Muscle layer of colon (tissue), 2 donors: Measurements from ENCODE around the gene GRK7.

Experiments
- H3K27ac ChIP-seq: one replicate; pipeline ENCODE4 v1.7.0; 2013; ENCODE audit warnings: low read depth, mild to moderate bottlenecking, low read length, moderate library complexity
- H3K27me3 ChIP-seq, 2 donors: one replicate each; pipeline ENCODE4 v1.7.0; 2013; ENCODE audit warnings: low read length in 2 of 2, mild to moderate bottlenecking in 2 of 2; ENCODE audit not compliant: insufficient read depth in 2 of 2, control insufficient read depth in 1 of 2
- H3K36me3 ChIP-seq: one replicate; pipeline ENCODE4 v1.7.0; 2013; ENCODE audit warnings: mild to moderate bottlenecking, low read length; ENCODE audit not compliant: insufficient read depth
- H3K4me1 ChIP-seq: one replicate; pipeline ENCODE4 v1.7.0; 2013; ENCODE audit warnings: mild to moderate bottlenecking, low read length; ENCODE audit not compliant: insufficient read depth
- H3K4me3 ChIP-seq, 2 donors: one replicate each; pipeline ENCODE4 v1.7.0; 2013; ENCODE audit warnings: low read length in 2 of 2, low read depth in 1 of 2, mild to moderate bottlenecking in 1 of 2, moderate library complexity in 1 of 2
- H3K9ac ChIP-seq: one replicate; pipeline ENCODE4 v1.7.0; 2013; ENCODE audit warnings: low read length
- H3K9me3 ChIP-seq: one replicate; pipeline ENCODE4 v1.7.0; 2013; ENCODE audit warnings: mild to moderate bottlenecking, low read length
- donor health status: abdominal sarcoma.
- donor health status: Adenocarcinoma of cecum.

Gene GRK7

GRCh38 chr3:141811348-141811747, 48.1 kb downstream of the GRK7 start:
- Histone ChIP-seq H3K36me3 (no peaks in the 10 kb centered on the region), H3K4me1 (no peaks in the 10 kb centered on the region), H3K9ac (no peak overlapping the region), H3K27ac (no peak overlapping the region), H3K9me3 (no peaks in the 10 kb centered on the region), H3K27me3 (no peaks in the 10 kb centered on the region), H3K4me3 (no peak overlapping the region)

GRCh38 chr3:141812084-141812483, 48.9 kb downstream of the GRK7 start:
- Histone ChIP-seq H3K27ac (no peak overlapping the region), H3K36me3 (no peaks in the 10 kb centered on the region), H3K9me3 (no peaks in the 10 kb centered on the region), H3K4me3 (no peak overlapping the region), H3K27me3 (no peaks in the 10 kb centered on the region), H3K4me1 (no peaks in the 10 kb centered on the region), H3K9ac (no peak overlapping the region)

GRCh38 chr3:141812586-141812985, 49.4 kb downstream of the GRK7 start:
- no peaks in the 10 kb centered on the region for H3K27me3 ChIP-seq
- no peaks in the 10 kb centered on the region for H3K9me3 ChIP-seq
- no peak overlapping the region for H3K9ac ChIP-seq
- no peak overlapping the region for H3K4me3 ChIP-seq
- H3K4me1 ChIP-seq, result no peaks in the 10 kb centered on the region
- H3K27ac ChIP-seq, result no peak overlapping the region
- H3K36me3 ChIP-seq, result no peaks in the 10 kb centered on the region
